Liver (tissue), 3 donors: Measurements from ENCODE around the gene CDH24.
"Not testable (repeated sequence)": the region's sequence is repeated elsewhere in the genome, so short reads cannot be mapped to it uniquely, and the experiment has no call there.

Experiments
- FOXA2 ChIP-seq: IDR thresholded peaks from 2 replicates; pipeline ENCODE4 v1.6.1; 2016; ENCODE audit warnings: antibody characterized with exemption
- GABPA ChIP-seq, 2 donors: IDR thresholded peaks in 1 of 2; conservative IDR thresholded peaks in 1 of 2; 2 replicates each; pipeline ENCODE4 v1.6.1; 2016; ENCODE audit warnings: antibody characterized with exemption in 2 of 2, mild to moderate bottlenecking in 1 of 2, moderate library complexity in 1 of 2
- JUND ChIP-seq, 2 donors: IDR thresholded peaks; 2 replicates each; pipeline ENCODE4 v1.6.1; 2016; ENCODE audit warnings: antibody characterized with exemption in 2 of 2
- RAD21 ChIP-seq, 2 donors: IDR thresholded peaks; 2 replicates each; pipeline ENCODE4 v1.6.1; 2016; ENCODE audit warnings: antibody characterized with exemption in 2 of 2, mild to moderate bottlenecking in 2 of 2
- SP1 ChIP-seq: IDR thresholded peaks from 2 replicates; pipeline ENCODE4 v1.6.1; 2018; ENCODE audit warnings: antibody characterized with exemption, mild to moderate bottlenecking
- TAF1 ChIP-seq: conservative IDR thresholded peaks from 2 replicates; pipeline ENCODE4 v1.6.1; 2016; ENCODE audit warnings: antibody characterized with exemption, mild to moderate bottlenecking
- YY1 ChIP-seq: IDR thresholded peaks from 2 replicates; pipeline ENCODE4 v1.6.1; 2016; ENCODE audit warnings: antibody characterized with exemption, mild to moderate bottlenecking
- TF ChIP-seq, protein P1 (sequence below): fragments of 150-350 bp; IDR thresholded peaks from 2 replicates; pipeline ENCODE4 v1.5.1; 2017; ENCODE audit warnings: improper control_type of control experiment, low read depth, low read length; ENCODE audit not compliant: missing input control
- TF ChIP-seq, protein P2 (sequence below): IDR thresholded peaks from 2 replicates; pipeline ENCODE4 v1.6.1; 2016; ENCODE audit warnings: antibody characterized with exemption
- TF ChIP-seq, protein P3 (sequence below): IDR thresholded peaks from 2 replicates; pipeline ENCODE4 v1.6.1; 2016; ENCODE audit warnings: antibody characterized with exemption
- TF ChIP-seq, protein P4 (sequence below): IDR thresholded peaks from 2 replicates; pipeline ENCODE4 v1.6.1; 2016; ENCODE audit warnings: antibody characterized with exemption, mild to moderate bottlenecking
- TF ChIP-seq, protein P5 (sequence below): IDR thresholded peaks from 2 replicates; pipeline ENCODE4 v1.6.1; 2016; ENCODE audit warnings: antibody characterized with exemption
- donor health status: healthy.
- donor health status: healthy.

DNA sequence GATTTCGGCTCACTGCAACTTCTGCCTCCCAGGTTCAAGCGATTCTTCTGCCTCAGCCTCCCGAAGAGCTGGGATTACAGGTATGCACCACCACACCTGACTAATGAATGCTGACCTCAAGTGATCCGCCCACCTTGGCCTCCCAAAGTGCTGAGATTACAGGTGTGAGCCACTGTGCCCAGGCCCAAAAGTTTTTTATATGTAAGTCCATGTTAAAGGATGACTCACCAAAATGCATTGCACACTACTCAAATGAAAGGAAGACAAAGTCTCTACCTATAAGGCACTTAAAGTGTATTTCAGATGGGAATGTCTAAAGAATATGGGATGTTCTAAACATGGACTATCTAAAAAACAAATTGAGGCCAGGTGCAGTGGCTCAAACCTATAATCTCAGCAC is 53.0 kb downstream of the CDH24 start:
- TF ChIP-seq, protein P1, sequence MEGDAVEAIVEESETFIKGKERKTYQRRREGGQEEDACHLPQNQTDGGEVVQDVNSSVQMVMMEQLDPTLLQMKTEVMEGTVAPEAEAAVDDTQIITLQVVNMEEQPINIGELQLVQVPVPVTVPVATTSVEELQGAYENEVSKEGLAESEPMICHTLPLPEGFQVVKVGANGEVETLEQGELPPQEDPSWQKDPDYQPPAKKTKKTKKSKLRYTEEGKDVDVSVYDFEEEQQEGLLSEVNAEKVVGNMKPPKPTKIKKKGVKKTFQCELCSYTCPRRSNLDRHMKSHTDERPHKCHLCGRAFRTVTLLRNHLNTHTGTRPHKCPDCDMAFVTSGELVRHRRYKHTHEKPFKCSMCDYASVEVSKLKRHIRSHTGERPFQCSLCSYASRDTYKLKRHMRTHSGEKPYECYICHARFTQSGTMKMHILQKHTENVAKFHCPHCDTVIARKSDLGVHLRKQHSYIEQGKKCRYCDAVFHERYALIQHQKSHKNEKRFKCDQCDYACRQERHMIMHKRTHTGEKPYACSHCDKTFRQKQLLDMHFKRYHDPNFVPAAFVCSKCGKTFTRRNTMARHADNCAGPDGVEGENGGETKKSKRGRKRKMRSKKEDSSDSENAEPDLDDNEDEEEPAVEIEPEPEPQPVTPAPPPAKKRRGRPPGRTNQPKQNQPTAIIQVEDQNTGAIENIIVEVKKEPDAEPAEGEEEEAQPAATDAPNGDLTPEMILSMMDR = not testable (repeated sequence)
- not testable (repeated sequence) for TF ChIP-seq TAF1; RAD21 (IDR thresholded peaks at IDR 0.05); YY1; GABPA (IDR thresholded peaks at IDR 0.05 in 1 of 2, conservative IDR thresholded peaks at IDR 0.05 in 1 of 2); SP1; JUND (IDR thresholded peaks at IDR 0.05); FOXA2
- TF ChIP-seq, protein P2, sequence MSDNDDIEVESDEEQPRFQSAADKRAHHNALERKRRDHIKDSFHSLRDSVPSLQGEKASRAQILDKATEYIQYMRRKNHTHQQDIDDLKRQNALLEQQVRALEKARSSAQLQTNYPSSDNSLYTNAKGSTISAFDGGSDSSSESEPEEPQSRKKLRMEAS = not testable (repeated sequence)
- TF ChIP-seq, protein P3, sequence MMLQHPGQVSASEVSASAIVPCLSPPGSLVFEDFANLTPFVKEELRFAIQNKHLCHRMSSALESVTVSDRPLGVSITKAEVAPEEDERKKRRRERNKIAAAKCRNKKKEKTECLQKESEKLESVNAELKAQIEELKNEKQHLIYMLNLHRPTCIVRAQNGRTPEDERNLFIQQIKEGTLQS = not testable (repeated sequence)
- TF ChIP-seq, protein P4, sequence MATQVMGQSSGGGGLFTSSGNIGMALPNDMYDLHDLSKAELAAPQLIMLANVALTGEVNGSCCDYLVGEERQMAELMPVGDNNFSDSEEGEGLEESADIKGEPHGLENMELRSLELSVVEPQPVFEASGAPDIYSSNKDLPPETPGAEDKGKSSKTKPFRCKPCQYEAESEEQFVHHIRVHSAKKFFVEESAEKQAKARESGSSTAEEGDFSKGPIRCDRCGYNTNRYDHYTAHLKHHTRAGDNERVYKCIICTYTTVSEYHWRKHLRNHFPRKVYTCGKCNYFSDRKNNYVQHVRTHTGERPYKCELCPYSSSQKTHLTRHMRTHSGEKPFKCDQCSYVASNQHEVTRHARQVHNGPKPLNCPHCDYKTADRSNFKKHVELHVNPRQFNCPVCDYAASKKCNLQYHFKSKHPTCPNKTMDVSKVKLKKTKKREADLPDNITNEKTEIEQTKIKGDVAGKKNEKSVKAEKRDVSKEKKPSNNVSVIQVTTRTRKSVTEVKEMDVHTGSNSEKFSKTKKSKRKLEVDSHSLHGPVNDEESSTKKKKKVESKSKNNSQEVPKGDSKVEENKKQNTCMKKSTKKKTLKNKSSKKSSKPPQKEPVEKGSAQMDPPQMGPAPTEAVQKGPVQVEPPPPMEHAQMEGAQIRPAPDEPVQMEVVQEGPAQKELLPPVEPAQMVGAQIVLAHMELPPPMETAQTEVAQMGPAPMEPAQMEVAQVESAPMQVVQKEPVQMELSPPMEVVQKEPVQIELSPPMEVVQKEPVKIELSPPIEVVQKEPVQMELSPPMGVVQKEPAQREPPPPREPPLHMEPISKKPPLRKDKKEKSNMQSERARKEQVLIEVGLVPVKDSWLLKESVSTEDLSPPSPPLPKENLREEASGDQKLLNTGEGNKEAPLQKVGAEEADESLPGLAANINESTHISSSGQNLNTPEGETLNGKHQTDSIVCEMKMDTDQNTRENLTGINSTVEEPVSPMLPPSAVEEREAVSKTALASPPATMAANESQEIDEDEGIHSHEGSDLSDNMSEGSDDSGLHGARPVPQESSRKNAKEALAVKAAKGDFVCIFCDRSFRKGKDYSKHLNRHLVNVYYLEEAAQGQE = not testable (repeated sequence)
- TF ChIP-seq, protein P5, sequence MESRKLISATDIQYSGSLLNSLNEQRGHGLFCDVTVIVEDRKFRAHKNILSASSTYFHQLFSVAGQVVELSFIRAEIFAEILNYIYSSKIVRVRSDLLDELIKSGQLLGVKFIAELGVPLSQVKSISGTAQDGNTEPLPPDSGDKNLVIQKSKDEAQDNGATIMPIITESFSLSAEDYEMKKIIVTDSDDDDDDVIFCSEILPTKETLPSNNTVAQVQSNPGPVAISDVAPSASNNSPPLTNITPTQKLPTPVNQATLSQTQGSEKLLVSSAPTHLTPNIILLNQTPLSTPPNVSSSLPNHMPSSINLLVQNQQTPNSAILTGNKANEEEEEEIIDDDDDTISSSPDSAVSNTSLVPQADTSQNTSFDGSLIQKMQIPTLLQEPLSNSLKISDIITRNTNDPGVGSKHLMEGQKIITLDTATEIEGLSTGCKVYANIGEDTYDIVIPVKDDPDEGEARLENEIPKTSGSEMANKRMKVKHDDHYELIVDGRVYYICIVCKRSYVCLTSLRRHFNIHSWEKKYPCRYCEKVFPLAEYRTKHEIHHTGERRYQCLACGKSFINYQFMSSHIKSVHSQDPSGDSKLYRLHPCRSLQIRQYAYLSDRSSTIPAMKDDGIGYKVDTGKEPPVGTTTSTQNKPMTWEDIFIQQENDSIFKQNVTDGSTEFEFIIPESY = not testable (repeated sequence)
